ENCODE results near the gene GATAD1. TPM values are rescaled to one million over a fixed set of nuclear protein-coding genes. Genes with fewer than 3 reads are reported as not detected.

Gene GATAD1
- total and polyA plus RNA-seq, 2 experiments from 2014 or later = 15.4 to 30.8 TPM

GRCh38 chr7:92489634-92490033 lies 42.4 kb downstream of the GATAD1 start:
- no peaks in the 10 kb centered on the region for H3K9me2 ChIP-seq (ENCODE audit: insufficient read depth)
- H3K4me1 ChIP-seq (ENCODE audit: insufficient read depth) = no peaks in the 10 kb centered on the region
- H3K4me3 ChIP-seq = no peak overlapping the region
- no peaks in the 10 kb centered on the region for H3K27me3 Mint-ChIP-seq (ENCODE audit: insufficient read depth, low read depth, poor library complexity)
- H4K20me1 ChIP-seq (replicated peaks; ENCODE audit: insufficient read depth) = no peaks in the 10 kb centered on the region
- no peak overlapping the region for H3K27ac ChIP-seq (ENCODE audit: low read depth)
- H3K9me3 Mint-ChIP-seq = no peaks in the 10 kb centered on the region
- no peaks in the 10 kb centered on the region for H3F3A ChIP-seq (replicated peaks; ENCODE audit: low read depth)
- H2AFZ ChIP-seq = no peak overlapping the region
- no peak overlapping the region for H3K27ac Mint-ChIP-seq
- H3K4me2 ChIP-seq = no peak overlapping the region
- DNase-seq (ENCODE audit: low spot score) (no peak), ATAC-seq (no peak)
- H3K79me2 ChIP-seq (replicated peaks; ENCODE audit: insufficient read depth) = no peaks in the 10 kb centered on the region
- H3K4me3 Mint-ChIP-seq = no peak overlapping the region
- TF ChIP-seq STAT1 (IDR thresholded peaks at IDR 0.05; ENCODE audit: unreplicated experiment) = no peak
- no peak for TF ChIP-seq EZH2phosphoT487 (IDR thresholded peaks at IDR 0.05; ENCODE audit: unreplicated experiment)
- TF ChIP-seq NANOG (IDR thresholded peaks at IDR 0.05; ENCODE audit: borderline replicate concordance) = no peak
- TF ChIP-seq, protein P1, sequence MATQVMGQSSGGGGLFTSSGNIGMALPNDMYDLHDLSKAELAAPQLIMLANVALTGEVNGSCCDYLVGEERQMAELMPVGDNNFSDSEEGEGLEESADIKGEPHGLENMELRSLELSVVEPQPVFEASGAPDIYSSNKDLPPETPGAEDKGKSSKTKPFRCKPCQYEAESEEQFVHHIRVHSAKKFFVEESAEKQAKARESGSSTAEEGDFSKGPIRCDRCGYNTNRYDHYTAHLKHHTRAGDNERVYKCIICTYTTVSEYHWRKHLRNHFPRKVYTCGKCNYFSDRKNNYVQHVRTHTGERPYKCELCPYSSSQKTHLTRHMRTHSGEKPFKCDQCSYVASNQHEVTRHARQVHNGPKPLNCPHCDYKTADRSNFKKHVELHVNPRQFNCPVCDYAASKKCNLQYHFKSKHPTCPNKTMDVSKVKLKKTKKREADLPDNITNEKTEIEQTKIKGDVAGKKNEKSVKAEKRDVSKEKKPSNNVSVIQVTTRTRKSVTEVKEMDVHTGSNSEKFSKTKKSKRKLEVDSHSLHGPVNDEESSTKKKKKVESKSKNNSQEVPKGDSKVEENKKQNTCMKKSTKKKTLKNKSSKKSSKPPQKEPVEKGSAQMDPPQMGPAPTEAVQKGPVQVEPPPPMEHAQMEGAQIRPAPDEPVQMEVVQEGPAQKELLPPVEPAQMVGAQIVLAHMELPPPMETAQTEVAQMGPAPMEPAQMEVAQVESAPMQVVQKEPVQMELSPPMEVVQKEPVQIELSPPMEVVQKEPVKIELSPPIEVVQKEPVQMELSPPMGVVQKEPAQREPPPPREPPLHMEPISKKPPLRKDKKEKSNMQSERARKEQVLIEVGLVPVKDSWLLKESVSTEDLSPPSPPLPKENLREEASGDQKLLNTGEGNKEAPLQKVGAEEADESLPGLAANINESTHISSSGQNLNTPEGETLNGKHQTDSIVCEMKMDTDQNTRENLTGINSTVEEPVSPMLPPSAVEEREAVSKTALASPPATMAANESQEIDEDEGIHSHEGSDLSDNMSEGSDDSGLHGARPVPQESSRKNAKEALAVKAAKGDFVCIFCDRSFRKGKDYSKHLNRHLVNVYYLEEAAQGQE (IDR thresholded peaks at IDR 0.05; ENCODE audit: unreplicated experiment) = no peak
- no peak for TF ChIP-seq CREB1 (CRISPR knock-in tag; IDR thresholded peaks at IDR 0.05; ENCODE audit: low read depth)
- TF ChIP-seq EZH2 (IDR thresholded peaks at IDR 0.05; ENCODE audit: low read depth, unreplicated experiment) = no peak
- no peak for TF ChIP-seq ZNF331 (CRISPR knock-in tag; IDR thresholded peaks at IDR 0.05; ENCODE audit: low read depth)
- TF ChIP-seq, protein P2, sequence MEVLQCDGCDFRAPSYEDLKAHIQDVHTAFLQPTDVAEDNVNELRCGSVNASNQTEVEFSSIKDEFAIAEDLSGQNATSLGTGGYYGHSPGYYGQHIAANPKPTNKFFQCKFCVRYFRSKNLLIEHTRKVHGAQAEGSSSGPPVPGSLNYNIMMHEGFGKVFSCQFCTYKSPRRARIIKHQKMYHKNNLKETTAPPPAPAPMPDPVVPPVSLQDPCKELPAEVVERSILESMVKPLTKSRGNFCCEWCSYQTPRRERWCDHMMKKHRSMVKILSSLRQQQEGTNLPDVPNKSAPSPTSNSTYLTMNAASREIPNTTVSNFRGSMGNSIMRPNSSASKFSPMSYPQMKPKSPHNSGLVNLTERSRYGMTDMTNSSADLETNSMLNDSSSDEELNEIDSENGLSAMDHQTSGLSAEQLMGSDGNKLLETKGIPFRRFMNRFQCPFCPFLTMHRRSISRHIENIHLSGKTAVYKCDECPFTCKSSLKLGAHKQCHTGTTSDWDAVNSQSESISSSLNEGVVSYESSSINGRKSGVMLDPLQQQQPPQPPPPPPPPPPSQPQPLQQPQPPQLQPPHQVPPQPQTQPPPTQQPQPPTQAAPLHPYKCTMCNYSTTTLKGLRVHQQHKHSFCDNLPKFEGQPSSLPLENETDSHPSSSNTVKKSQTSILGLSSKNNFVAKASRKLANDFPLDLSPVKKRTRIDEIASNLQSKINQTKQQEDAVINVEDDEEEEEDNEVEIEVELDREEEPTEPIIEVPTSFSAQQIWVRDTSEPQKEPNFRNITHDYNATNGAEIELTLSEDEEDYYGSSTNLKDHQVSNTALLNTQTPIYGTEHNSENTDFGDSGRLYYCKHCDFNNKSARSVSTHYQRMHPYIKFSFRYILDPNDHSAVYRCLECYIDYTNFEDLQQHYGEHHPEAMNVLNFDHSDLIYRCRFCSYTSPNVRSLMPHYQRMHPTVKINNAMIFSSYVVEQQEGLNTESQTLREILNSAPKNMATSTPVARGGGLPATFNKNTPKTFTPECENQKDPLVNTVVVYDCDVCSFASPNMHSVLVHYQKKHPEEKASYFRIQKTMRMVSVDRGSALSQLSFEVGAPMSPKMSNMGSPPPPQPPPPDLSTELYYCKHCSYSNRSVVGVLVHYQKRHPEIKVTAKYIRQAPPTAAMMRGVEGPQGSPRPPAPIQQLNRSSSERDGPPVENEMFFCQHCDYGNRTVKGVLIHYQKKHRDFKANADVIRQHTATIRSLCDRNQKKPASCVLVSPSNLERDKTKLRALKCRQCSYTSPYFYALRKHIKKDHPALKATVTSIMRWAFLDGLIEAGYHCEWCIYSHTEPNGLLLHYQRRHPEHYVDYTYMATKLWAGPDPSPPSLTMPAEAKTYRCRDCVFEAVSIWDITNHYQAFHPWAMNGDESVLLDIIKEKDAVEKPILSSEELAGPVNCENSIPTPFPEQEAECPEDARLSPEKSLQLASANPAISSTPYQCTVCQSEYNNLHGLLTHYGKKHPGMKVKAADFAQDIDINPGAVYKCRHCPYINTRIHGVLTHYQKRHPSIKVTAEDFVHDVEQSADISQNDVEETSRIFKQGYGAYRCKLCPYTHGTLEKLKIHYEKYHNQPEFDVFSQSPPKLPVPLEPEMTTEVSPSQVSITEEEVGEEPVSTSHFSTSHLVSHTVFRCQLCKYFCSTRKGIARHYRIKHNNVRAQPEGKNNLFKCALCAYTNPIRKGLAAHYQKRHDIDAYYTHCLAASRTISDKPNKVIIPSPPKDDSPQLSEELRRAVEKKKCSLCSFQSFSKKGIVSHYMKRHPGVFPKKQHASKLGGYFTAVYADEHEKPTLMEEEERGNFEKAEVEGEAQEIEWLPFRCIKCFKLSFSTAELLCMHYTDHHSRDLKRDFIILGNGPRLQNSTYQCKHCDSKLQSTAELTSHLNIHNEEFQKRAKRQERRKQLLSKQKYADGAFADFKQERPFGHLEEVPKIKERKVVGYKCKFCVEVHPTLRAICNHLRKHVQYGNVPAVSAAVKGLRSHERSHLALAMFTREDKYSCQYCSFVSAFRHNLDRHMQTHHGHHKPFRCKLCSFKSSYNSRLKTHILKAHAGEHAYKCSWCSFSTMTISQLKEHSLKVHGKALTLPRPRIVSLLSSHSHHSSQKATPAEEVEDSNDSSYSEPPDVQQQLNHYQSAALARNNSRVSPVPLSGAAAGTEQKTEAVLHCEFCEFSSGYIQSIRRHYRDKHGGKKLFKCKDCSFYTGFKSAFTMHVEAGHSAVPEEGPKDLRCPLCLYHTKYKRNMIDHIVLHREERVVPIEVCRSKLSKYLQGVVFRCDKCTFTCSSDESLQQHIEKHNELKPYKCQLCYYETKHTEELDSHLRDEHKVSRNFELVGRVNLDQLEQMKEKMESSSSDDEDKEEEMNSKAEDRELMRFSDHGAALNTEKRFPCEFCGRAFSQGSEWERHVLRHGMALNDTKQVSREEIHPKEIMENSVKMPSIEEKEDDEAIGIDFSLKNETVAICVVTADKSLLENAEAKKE (CRISPR knock-in tag; IDR thresholded peaks at IDR 0.05) = no peak
- TF ChIP-seq JUNB (IDR thresholded peaks at IDR 0.05; ENCODE audit: unreplicated experiment) = no peak
- TF ChIP-seq, protein P3, sequence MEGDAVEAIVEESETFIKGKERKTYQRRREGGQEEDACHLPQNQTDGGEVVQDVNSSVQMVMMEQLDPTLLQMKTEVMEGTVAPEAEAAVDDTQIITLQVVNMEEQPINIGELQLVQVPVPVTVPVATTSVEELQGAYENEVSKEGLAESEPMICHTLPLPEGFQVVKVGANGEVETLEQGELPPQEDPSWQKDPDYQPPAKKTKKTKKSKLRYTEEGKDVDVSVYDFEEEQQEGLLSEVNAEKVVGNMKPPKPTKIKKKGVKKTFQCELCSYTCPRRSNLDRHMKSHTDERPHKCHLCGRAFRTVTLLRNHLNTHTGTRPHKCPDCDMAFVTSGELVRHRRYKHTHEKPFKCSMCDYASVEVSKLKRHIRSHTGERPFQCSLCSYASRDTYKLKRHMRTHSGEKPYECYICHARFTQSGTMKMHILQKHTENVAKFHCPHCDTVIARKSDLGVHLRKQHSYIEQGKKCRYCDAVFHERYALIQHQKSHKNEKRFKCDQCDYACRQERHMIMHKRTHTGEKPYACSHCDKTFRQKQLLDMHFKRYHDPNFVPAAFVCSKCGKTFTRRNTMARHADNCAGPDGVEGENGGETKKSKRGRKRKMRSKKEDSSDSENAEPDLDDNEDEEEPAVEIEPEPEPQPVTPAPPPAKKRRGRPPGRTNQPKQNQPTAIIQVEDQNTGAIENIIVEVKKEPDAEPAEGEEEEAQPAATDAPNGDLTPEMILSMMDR (conservative IDR thresholded peaks at IDR 0.05; ENCODE audit: low read depth in 2 of 2) = no peak
- no peak for TF ChIP-seq POLR2AphosphoS5 (IDR thresholded peaks at IDR 0.05; ENCODE audit: low read depth)
- no peak for TF ChIP-seq ETS1 (IDR thresholded peaks at IDR 0.05)
- TF ChIP-seq ZNF114 (CRISPR knock-in tag; IDR thresholded peaks at IDR 0.05) = no peak
- H3K36me3 ChIP-seq (ENCODE audit: insufficient read depth) = peaks cover 10% of the 10 kb centered on the region; the same call in 1 of the 2 replicates
- peaks cover 40% of the 10 kb centered on the region for H3K36me3 Mint-ChIP-seq (ENCODE audit: low read depth)
- H3K27me3 ChIP-seq (ENCODE audit: insufficient read depth) = no peaks in the 10 kb centered on the region
- H3K4me1 Mint-ChIP-seq = no peaks in the 10 kb centered on the region

Data from GM23338 (cell line).